Tibial artery (tissue), 4 donors: ENCODE measurements around the gene SMCO4.
"Not testable (repeated sequence)": the region's sequence is repeated elsewhere in the genome, so short reads cannot be mapped to it uniquely, and the experiment has no call there.

Source experiments
- DNase-seq, 2 donors: peaks; one replicate each; pipeline ENCODE4 v3.0.0-alpha.2; 2019
- H3K27ac ChIP-seq, 2 donors: fragments of 200-600 bp; sonication (generic) in 1 of 2; 1 replicate in 1 of 2; 2 replicates in 1 of 2; pipeline ENCODE4 v1.5.1; 2018 to 2019; ENCODE audit warnings: mild to moderate bottlenecking in 1 of 2
- H3K27me3 ChIP-seq, 2 donors: fragments of 200-600 bp; sonication (generic) in 1 of 2; one replicate each; pipeline versions ENCODE4 v1.5.1 to v1.6.0; 2016 to 2019
- H3K36me3 ChIP-seq, 3 donors: fragments of 200-600 bp; sonication (generic) in 2 of 3; one replicate each; pipeline ENCODE4 v1.5.1; 2016 to 2019; ENCODE audit warnings: mild to moderate bottlenecking in 2 of 3
- H3K4me1 ChIP-seq, 4 donors: fragments of 200-600 bp; sonication (generic) in 2 of 4; 1 replicate in 3 of 4; 2 replicates in 1 of 4; pipeline ENCODE4 v1.5.1; 2016 to 2019
- H3K4me3 ChIP-seq, 2 donors: fragments of 200-600 bp; sonication (generic) in 1 of 2; 1 replicate in 1 of 2; 2 replicates in 1 of 2; pipeline ENCODE4 v1.5.1; 2018 to 2019; ENCODE audit warnings: mild to moderate bottlenecking in 2 of 2
- H3K9me3 ChIP-seq, 3 donors: fragments of 200-600 bp; sonication (generic) in 1 of 3; one replicate each; pipeline ENCODE4 v1.5.1; 2016 to 2019
- CTCF ChIP-seq, 2 experiments: fragments of 200-600 bp in 1 of 2; fragments of 450-650 bp in 1 of 2; IDR thresholded peaks; one replicate each; pipeline ENCODE4 v1.5.1; 2017 to 2019; ENCODE audit warnings: antibody characterized with exemption in 2 of 2, mild to moderate bottlenecking in 1 of 2, moderate library complexity in 1 of 2
- intact Hi-C: fragments of 100-400 bp; cut with DNase I; formaldehyde crosslinking; loops from one replicate; pipeline ENCODE4 v1.15.0; 2023; ENCODE audit warnings: low total_unique reads

Gene SMCO4

GRCh38 chr11:93543292-93543977 lies at the start of gene SMCO4:
Gene SMCO4, minus strand, starts transcription at chr11:93543391. Its CDS starts 64,202 bp downstream, at chr11:93479189.
- Histone ChIP-seq H3K9me3 (no peaks in the 10 kb centered on the region), H3K4me3 (peak within 1 kb of the TSS; percentile 94 to 95), H3K27ac (peak within 1 kb of the TSS; percentile 92 to 96), H3K27me3 (no peaks in the 10 kb centered on the region), H3K36me3 (no peaks in the 10 kb centered on the region), H3K4me1 (peaks cover 0 to 28% (median 15%) of the 10 kb centered on the region in 4 donors)
- intact Hi-C loops: loop anchor here (2.0 to 5.0 kb wide), 2 partner anchors 119 to 309 kb away; partner anchors contain the start of gene CEP295
- peak; percentile 78 to 79 for TF ChIP-seq CTCF (IDR thresholded peaks at IDR 0.05)
- peak; percentile 71 to 89 for DNase-seq

- H3K27ac ChIP-seq: no peak overlapping the region
- no peak overlapping the region for H3K4me3 ChIP-seq
- TF ChIP-seq CTCF (IDR thresholded peaks at IDR 0.05): no peak
- H3K4me1 ChIP-seq: no peaks in the 10 kb centered on the region
- no peaks in the 10 kb centered on the region for H3K27me3 ChIP-seq
- DNase-seq: no peak
- intact Hi-C loops: no loop called here
- no peaks in the 10 kb centered on the region for H3K9me3 ChIP-seq
- H3K36me3 ChIP-seq: no peaks in the 10 kb centered on the region
Measured at GRCh38 chr11:93591247-93591898, 48.2 kb upstream of the SMCO4 start.

- H3K4me3 ChIP-seq: no peak overlapping the region
- no peaks in the 10 kb centered on the region for H3K27me3 ChIP-seq
- H3K36me3 ChIP-seq: no peaks in the 10 kb centered on the region
- H3K27ac ChIP-seq: no peak overlapping the region
- intact Hi-C loops: no loop called here
- H3K9me3 ChIP-seq: no peaks in the 10 kb centered on the region
- H3K4me1 ChIP-seq: no peaks in the 10 kb centered on the region
- TF ChIP-seq CTCF (IDR thresholded peaks at IDR 0.05): no peak
- DNase-seq: no peak
Measured at GRCh38 chr11:93589347-93589746, 46.2 kb upstream of the SMCO4 start.

GRCh38 chr11:93587858-93588581 lies 44.8 kb upstream of the SMCO4 start:
- TF ChIP-seq CTCF (IDR thresholded peaks at IDR 0.05): no peak
- DNase-seq: no peak
- Histone ChIP-seq H3K4me1 (no peaks in the 10 kb centered on the region), H3K36me3 (no peaks in the 10 kb centered on the region), H3K27me3 (no peaks in the 10 kb centered on the region), H3K27ac (no peak overlapping the region), H3K9me3 (no peaks in the 10 kb centered on the region), H3K4me3 (no peak overlapping the region)
- intact Hi-C loops: no loop called here

GRCh38 chr11:93587425-93587824 lies 44.2 kb upstream of the SMCO4 start:
- H3K27me3 ChIP-seq, H3K4me1 ChIP-seq, H3K27ac ChIP-seq, H3K9me3 ChIP-seq, H3K36me3 ChIP-seq, H3K4me3 ChIP-seq, DNase-seq, intact Hi-C loops: not testable (repeated sequence)

- TF ChIP-seq CTCF (IDR thresholded peaks at IDR 0.05): no peak
- Histone ChIP-seq H3K9me3 (no peaks in the 10 kb centered on the region), H3K4me1 (no peaks in the 10 kb centered on the region), H3K27me3 (no peaks in the 10 kb centered on the region), H3K4me3 (no peak overlapping the region), H3K27ac (no peak overlapping the region), H3K36me3 (no peaks in the 10 kb centered on the region)
- intact Hi-C loops: no loop called here
- no peak for DNase-seq
Measured at GRCh38 chr11:93585758-93586157, 42.6 kb upstream of the SMCO4 start.
